VCaP (cell line): ENCODE results near the gene WDR36.
"Not testable (repeated sequence)": the region's sequence is repeated elsewhere in the genome, so short reads cannot be mapped to it uniquely, and the experiment has no call there.

Source experiments
- H3K27ac ChIP-seq: fragments of 450-650 bp; 2 replicates; pipeline ENCODE4 v1.5.1; 2017
- CTCF ChIP-seq: fragments of 450-650 bp; conservative IDR thresholded peaks from 2 replicates; pipeline ENCODE4 v1.5.1; 2017; ENCODE audit warnings: mild to moderate bottlenecking, moderate library complexity

The WDR36 gene

GRCh38 chr5:111138096-111138495 lies 45.9 kb downstream of the WDR36 start:
- TF ChIP-seq CTCF, result no peak

GRCh38 chr5:111141471-111141870 lies 49.3 kb downstream of the WDR36 start:
- not testable (repeated sequence) for H3K27ac ChIP-seq

More at GRCh38 chr5:111138096-111138495, 45.9 kb downstream of the WDR36 start:
- H3K27ac ChIP-seq, result no peak overlapping the region

- TF ChIP-seq CTCF, result no peak
Measured at GRCh38 chr5:111142932-111143331, 50.8 kb downstream of the WDR36 start.

GRCh38 chr5:111143910-111144309 lies 51.8 kb downstream of the WDR36 start:
- no peak for TF ChIP-seq CTCF
- H3K27ac ChIP-seq, result no peak overlapping the region

More at GRCh38 chr5:111142932-111143331, 50.8 kb downstream of the WDR36 start:
- no peak overlapping the region for H3K27ac ChIP-seq

- H3K27ac ChIP-seq, result no peak overlapping the region
- TF ChIP-seq CTCF, result no peak
Measured at GRCh38 chr5:111144352-111144930, 52.3 kb downstream of the WDR36 start.

GRCh38 chr5:111146053-111146452 lies 53.9 kb downstream of the WDR36 start:
- TF ChIP-seq CTCF, result no peak
- no peak overlapping the region for H3K27ac ChIP-seq

GRCh38 chr5:111147502-111147901 lies 55.4 kb downstream of the WDR36 start:
- no peak overlapping the region for H3K27ac ChIP-seq
- no peak for TF ChIP-seq CTCF

GRCh38 chr5:111151998-111152397 lies 59.9 kb downstream of the WDR36 start:
- H3K27ac ChIP-seq, result no peak overlapping the region
- TF ChIP-seq CTCF, result no peak
